AG09319 (cell line): ENCODE data around the gene SLC12A5.

ENCODE experiments used
- DNase-seq: peaks from one replicate; pipeline ENCODE4 v3.0.0-alpha.2; 2010; ENCODE audit warnings: low read depth; ENCODE audit errors: extremely low read depth
- CTCF ChIP-seq: IDR thresholded peaks from 2 replicates; pipeline ENCODE4 v1.5.1; 2011; ENCODE audit warnings: low read depth, mild to moderate bottlenecking, inconsistent platforms, low read length, moderate library complexity

SLC12A5 gene

GRCh38 chr20:46100988-46101387, 72.0 kb downstream of the SLC12A5 start:
- no peak for TF ChIP-seq CTCF

GRCh38 chr20:46101957-46102356, 72.9 kb downstream of the SLC12A5 start:
- TF ChIP-seq CTCF, result no peak
- DNase-seq, result no peak

More at GRCh38 chr20:46100988-46101387, 72.0 kb downstream of the SLC12A5 start:
- no peak for DNase-seq

- no peak for TF ChIP-seq CTCF
These were observed 73.9 kb downstream of the SLC12A5 start for GRCh38 chr20:46102940-46103339.

GRCh38 chr20:46104262-46104661, 75.2 kb downstream of the SLC12A5 start:
- DNase-seq, result no peak
- no peak for TF ChIP-seq CTCF

More at GRCh38 chr20:46102940-46103339, 73.9 kb downstream of the SLC12A5 start:
- no peak for DNase-seq

GRCh38 chr20:46107061-46107460, 78.0 kb downstream of the SLC12A5 start:
- TF ChIP-seq CTCF, result no peak

GRCh38 chr20:46108435-46108841, 79.4 kb downstream of the SLC12A5 start:
- TF ChIP-seq CTCF, result no peak
- DNase-seq, result no peak

More at GRCh38 chr20:46107061-46107460, 78.0 kb downstream of the SLC12A5 start:
- DNase-seq, result no peak

GRCh38 chr20:46108976-46109375, 80.0 kb downstream of the SLC12A5 start:
- DNase-seq, result no peak
- no peak for TF ChIP-seq CTCF
